ENCODE data around the gene TYMS.

Gene TYMS

GRCh38 chr18:641224-641623 is 16.2 kb upstream of the TYMS start:
- ChIA-PET POLR2A (no interaction called here), CTCF (interaction anchor here (2.9 to 6.4 kb wide), 2 partner anchors 10 to 15 kb away, joined by 16 to 48 read pairs; no protein-coding TSS in a partner anchor)
- no peak for DNase-seq (ENCODE audit: extremely low spot score)
- no peak for TF ChIP-seq CTCF (IDR thresholded peaks at IDR 0.05; ENCODE audit: control extremely low read depth, extremely low read depth, low read depth, missing control alignments)

- no peak for DNase-seq (ENCODE audit: extremely low spot score)
- TF ChIP-seq CTCF (IDR thresholded peaks at IDR 0.05; ENCODE audit: control extremely low read depth, extremely low read depth, low read depth, missing control alignments) = no peak
- ChIA-PET POLR2A (no interaction called here), CTCF (interaction anchor here (1.0 to 6.4 kb wide), 4 partner anchors 12 to 18 kb away, joined by 3 to 48 read pairs (median 6); partner anchors contain the start of gene TYMS)
Measured at GRCh38 chr18:644395-645004, 13.0 kb upstream of the TYMS start.

- DNase-seq (ENCODE audit: extremely low spot score) = no peak
- CTCF ChIA-PET = no interaction called here
- POLR2A ChIA-PET = interaction anchor here (0.6 kb wide), 1 partner anchor 89 kb away, joined by 4 read pairs; no protein-coding TSS in a partner anchor
- TF ChIP-seq CTCF (IDR thresholded peaks at IDR 0.05; ENCODE audit: control extremely low read depth, extremely low read depth, low read depth, missing control alignments) = no peak
Measured at GRCh38 chr18:647304-647703, 10.1 kb upstream of the TYMS start.

- ChIA-PET CTCF (interaction anchor here (0.8 to 1.1 kb wide), 3 partner anchors 9 to 30 kb away, joined by 3 to 5 read pairs (median 4); no protein-coding TSS in a partner anchor), POLR2A (no interaction called here)
- no peak for DNase-seq (ENCODE audit: extremely low spot score)
- TF ChIP-seq CTCF (IDR thresholded peaks at IDR 0.05; ENCODE audit: control extremely low read depth, extremely low read depth, low read depth, missing control alignments) = no peak
Measured at GRCh38 chr18:649341-649740, 8.1 kb upstream of the TYMS start.

GRCh38 chr18:650428-650858 is 7.0 kb upstream of the TYMS start:
- ChIA-PET POLR2A (no interaction called here), CTCF (interaction anchor here (1.1 kb wide), 1 partner anchor 8 kb away, joined by 4 read pairs; no protein-coding TSS in a partner anchor)
- DNase-seq (ENCODE audit: extremely low spot score) = no peak
- no peak for TF ChIP-seq CTCF (IDR thresholded peaks at IDR 0.05; ENCODE audit: control extremely low read depth, extremely low read depth, low read depth, missing control alignments)

- TF ChIP-seq CTCF (IDR thresholded peaks at IDR 0.05; ENCODE audit: control extremely low read depth, extremely low read depth, low read depth, missing control alignments) = no peak
- ChIA-PET POLR2A (no interaction called here), CTCF (interaction anchor here (1.5 kb wide), 1 partner anchor 28 kb away, joined by 4 read pairs; no protein-coding TSS in a partner anchor)
- DNase-seq (ENCODE audit: extremely low spot score) = no peak
Measured at GRCh38 chr18:652131-652530, 5.3 kb upstream of the TYMS start.
